ENCODE data around the gene RAB44. TPM values are rescaled to one million over a fixed set of nuclear protein-coding genes. Genes with fewer than 3 reads are reported as not detected.

RAB44 gene
- polyA plus RNA-seq, 3 donors = 0.03 to 0.04 (median 0.04) TPM

DNA sequence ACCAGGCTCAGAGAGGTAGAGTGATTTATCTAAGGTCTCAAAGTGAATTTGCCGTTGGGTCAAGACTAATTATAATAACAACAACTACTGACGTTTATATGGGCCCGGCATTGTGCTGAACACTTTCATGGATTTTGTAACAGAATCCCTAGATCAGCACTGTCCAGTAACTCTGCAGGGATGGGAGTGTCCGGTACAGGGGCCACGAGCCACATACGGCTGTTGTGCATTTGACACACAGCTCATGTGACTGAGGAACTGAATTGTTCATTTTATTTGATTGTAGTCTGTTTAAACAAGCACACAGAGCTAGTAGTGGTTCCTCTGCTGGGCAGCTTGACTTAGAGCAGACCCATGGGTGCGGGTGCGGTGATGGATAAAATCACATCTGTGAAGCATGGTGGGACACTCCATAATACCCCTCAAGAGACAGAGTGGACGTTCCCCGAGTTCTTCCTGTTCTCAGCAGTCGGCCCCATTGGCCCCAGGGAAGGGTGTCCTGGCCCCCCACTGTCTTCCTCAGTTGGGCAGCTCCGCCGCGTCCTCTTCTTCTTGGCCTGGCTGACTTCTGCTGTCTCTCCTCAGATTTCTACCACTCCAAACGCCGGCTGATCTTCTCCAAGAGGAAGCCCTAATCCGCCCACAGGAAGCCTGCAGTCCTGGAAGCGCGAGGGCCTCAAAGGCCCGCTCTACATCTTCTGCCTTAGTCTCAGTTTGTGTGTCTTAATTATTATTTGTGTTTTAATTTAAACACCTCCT is 12.3 kb upstream of the RAB44 start:
- DNase-seq (ENCODE audit: low read depth in 3 of 3, low spot score in 2 of 3) = no peak

GRCh38 chr6:36685926-36686667 is 11.5 kb upstream of the RAB44 start:
- no peak for DNase-seq (ENCODE audit: low read depth in 3 of 3, low spot score in 2 of 3)

- DNase-seq (ENCODE audit: low read depth in 3 of 3, low spot score in 2 of 3) = no peak
Observed at GRCh38 chr6:36686668-36687513, 10.7 kb upstream of the RAB44 start.

- DNase-seq (ENCODE audit: low read depth in 3 of 3, low spot score in 2 of 3) = no peak
Observed at GRCh38 chr6:36688063-36688738, 9.4 kb upstream of the RAB44 start.

- DNase-seq (ENCODE audit: low read depth in 3 of 3, low spot score in 2 of 3) = no peak
Observed at GRCh38 chr6:36688739-36689075, 8.9 kb upstream of the RAB44 start.

- no peak for DNase-seq (ENCODE audit: low read depth in 3 of 3, low spot score in 2 of 3)
Observed at GRCh38 chr6:36691011-36691410, 6.6 kb upstream of the RAB44 start.

- DNase-seq (ENCODE audit: low read depth in 3 of 3, low spot score in 2 of 3) = no peak
Observed at GRCh38 chr6:36691612-36692011, 6.0 kb upstream of the RAB44 start.

- DNase-seq (ENCODE audit: low read depth in 3 of 3, low spot score in 2 of 3) = no peak
Observed at GRCh38 chr6:36692220-36692619, 5.4 kb upstream of the RAB44 start.

DNA sequence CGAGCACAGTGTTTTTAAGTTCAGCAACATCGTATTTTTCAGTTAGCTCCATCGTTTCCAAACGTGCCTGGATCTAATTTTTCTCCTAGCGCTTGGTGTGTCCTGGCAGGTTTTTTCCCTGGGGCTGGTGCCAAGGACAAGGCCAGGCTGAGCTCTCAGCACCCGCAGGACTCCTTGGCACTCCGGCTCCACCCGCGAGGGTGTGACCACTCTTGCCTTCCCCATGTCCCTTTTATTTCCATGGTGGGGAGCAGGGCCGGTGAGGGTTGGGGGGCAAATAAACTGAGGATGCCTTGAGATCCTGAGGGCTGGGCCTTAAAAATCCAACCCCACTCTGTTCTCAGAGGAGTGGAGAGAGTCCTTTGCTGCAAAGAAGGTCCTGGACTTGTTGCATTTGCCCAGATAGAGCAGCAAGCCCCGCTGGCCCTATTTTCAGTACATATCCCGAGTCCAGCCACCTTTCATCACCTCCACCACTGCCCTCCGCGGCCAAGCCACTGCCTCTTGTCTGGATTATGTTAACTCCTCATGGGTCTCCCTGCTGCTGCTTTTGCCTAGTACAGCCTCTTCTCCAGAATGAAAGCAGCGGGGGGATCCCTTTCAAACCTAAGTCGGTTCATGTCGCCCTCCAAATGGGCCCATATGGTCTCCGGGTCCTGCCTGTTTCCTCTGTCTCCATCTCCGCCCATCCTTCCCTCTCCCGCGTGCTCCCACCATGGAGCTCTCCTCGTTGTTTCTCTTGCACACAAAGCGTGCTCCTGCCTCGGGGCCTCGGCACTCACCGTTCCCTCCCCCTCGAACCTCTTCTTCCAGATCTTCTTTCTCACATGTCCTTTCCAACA is 4.5 kb upstream of the RAB44 start:
- DNase-seq (ENCODE audit: low read depth in 3 of 3, low spot score in 2 of 3) = no peak

GRCh38 chr6:36694616-36695015 is 3.0 kb upstream of the RAB44 start:
- DNase-seq (ENCODE audit: low read depth in 3 of 3, low spot score in 2 of 3) = peak in 1 of 3 donors; percentile 21

GRCh38 chr6:36695414-36695813 is 2.2 kb upstream of the RAB44 start:
- DNase-seq (ENCODE audit: low read depth in 3 of 3, low spot score in 2 of 3) = no peak

DNA sequence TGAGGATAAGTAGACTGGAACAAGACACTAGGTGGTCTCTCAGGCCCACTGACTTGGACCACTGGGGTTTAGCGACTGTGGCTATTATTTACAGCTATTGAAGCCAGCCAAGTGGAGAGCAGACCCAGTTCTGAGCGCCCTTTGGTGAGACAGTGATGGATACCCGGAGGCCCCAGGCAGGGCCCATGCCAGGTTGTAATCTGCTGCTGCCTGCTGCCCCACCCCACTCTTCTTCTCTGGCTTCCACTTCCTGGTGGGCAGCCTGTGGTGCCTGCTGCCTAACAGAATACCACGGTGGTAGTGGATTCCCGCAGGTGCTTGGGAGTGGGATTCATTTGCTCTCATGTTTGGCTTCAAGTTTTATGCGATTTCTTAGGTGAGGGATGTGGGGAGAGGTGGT is 570 bp downstream of the RAB44 start:
- no peak for DNase-seq (ENCODE audit: low read depth in 3 of 3, low spot score in 2 of 3)

DNA sequence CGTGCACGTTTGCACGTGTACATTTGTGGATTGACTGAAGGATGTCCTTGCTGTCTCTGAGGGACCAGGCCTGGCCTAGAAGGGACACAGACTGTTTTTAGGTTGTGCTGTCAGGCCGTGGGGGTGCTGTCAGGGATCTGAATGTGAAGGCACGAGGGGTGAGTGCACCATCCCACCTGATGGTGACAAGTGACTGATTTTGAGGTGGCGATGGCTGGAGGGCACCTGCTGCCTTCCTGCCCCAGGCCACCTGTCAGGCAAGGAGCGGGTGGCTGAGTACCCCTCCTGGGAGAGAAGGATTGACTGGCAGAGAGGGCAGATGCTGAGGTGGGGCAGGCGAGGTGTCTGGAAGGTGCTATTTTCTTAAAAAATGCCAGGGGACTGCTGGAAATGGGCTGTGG is 1.2 kb downstream of the RAB44 start:
- DNase-seq (ENCODE audit: low read depth in 3 of 3, low spot score in 2 of 3) = no peak

GRCh38 chr6:36699348-36699747 is 1.7 kb downstream of the RAB44 start:
- DNase-seq (ENCODE audit: low read depth in 3 of 3, low spot score in 2 of 3) = no peak

- DNase-seq (ENCODE audit: low read depth in 3 of 3, low spot score in 2 of 3) = no peak
Observed at GRCh38 chr6:36700071-36700812, 2.6 kb downstream of the RAB44 start.

DNA sequence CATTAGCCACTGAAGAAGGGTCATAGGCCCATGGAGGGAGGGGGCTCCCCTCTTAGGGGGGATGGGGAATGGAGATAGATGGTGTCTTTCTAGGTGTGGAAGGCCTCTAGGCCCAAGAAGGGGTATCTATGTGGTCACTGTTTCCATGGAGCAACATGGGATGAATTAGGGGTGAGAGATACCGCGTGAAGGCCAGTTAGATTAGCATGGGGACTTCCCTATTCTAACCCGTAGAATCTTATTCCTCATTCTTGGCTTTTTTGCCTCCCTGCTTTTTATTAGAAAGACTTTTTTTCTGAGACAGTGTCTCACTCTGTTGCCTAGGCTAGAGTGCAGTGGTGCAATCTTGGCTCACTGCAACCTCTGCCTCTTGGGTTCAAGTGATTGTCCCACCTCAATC is 3.2 kb downstream of the RAB44 start:
- DNase-seq (ENCODE audit: low read depth in 3 of 3, low spot score in 2 of 3) = no peak

DNA sequence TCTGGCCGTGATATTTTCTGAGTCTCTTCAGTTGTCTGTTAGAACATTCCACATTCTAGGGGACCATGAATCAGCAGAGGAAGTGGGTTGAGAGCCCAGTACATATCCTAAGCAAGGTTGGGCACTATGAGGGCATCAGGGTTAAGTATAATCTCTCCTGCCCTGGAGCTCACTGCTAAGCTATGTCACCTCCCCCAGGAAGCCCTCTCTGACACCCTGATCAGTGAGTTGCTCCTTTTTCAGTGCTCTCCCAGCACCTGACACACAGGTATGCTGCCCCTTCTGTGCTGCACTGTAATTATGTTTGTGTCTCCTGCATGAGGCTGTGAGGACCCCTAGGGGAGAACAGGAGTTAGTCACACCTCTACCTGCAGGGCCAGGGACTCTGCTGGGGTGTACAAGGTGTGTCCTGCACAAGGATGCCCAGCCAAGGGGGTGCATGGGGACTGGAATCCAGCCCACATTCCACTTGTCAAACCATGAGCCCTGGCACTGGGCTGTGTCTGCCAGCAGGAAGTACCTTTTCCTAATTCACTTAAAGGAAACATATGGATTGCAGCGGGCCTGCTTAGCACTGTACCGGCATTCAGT is 3.9 kb downstream of the RAB44 start:
- no peak for DNase-seq (ENCODE audit: low read depth in 3 of 3, low spot score in 2 of 3)

GRCh38 chr6:36702656-36703055 is 5.0 kb downstream of the RAB44 start:
- no peak for DNase-seq (ENCODE audit: low read depth in 3 of 3, low spot score in 2 of 3)

GRCh38 chr6:36703081-36703606 is 5.5 kb downstream of the RAB44 start:
- no peak for DNase-seq (ENCODE audit: low read depth in 3 of 3, low spot score in 2 of 3)

Data from right renal cortex interstitium (tissue), 3 donors.